ENCODE measurements around the gene PCGF5.
"Not testable (repeated sequence)": the region's sequence is repeated elsewhere in the genome, so short reads cannot be mapped to it uniquely, and the experiment has no call there.

The PCGF5 gene

DNA sequence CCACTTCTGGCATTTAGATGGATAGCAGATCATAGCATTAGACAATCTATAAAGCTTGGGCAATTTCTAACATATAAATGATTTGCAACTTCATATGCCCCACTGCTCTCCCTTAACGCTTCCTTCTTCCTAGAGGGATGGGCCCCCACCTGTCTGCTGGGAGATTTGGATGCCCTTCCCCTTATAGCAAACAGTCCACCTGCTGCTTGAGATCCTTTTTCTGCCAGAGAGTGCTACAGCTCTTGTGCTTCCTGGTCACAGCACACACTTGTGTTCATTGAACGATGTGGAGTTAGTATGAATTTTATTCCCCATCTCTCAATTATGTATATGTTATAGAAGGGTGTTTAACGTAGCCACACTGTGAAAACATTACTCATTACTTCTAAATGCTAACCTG lies 10.4 kb upstream of the PCGF5 start:
- no peak for DNase-seq (ENCODE audit: low read depth in 1 of 2, low spot score in 1 of 2)

- no peak for DNase-seq (ENCODE audit: low read depth in 1 of 2, low spot score in 1 of 2)
These were observed 10.0 kb upstream of the PCGF5 start for GRCh38 chr10:91210435-91210834.

DNA sequence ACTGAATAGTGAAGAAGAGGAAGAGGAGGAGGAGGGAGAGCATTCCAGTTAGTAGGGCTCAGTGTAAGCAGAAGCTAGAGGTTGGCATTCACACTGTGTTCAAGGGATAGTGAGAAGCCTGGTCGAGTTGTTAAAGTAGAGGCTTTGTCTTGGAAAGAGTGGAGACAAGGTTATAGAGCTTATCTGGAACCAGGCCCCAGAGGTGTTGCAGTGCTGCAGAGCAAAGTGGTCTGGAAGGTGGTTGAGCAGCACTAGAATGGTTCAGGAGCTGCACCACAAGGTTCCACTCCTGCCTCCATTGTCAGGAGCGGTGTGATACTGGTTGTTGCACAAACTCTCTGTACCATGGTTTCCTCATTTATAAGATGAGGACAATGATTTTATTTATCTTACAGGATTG lies 8.8 kb upstream of the PCGF5 start:
- no peak for DNase-seq (ENCODE audit: low read depth in 1 of 2, low spot score in 1 of 2)

DNA sequence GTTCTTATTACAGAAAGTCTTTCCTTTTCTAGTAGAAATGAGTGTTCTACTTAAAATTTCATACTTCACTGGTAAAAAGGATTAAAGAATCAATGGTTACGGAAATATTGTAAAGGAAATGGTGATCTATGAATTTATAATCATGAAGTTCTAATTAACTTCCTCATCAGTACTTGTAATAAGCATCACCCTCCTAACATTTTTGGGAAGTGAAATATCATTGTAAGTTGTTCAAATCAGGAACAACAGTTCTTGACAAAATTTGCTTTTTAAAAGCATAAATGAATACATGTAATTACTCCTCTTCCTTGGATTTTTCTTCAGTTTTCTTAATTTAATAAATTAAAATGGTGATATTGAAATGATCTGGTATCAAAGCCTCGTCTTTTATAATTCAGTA lies 5.6 kb upstream of the PCGF5 start:
- DNase-seq (ENCODE audit: low read depth in 1 of 2, low spot score in 1 of 2), result no peak

GRCh38 chr10:91215384-91215783 lies 5.1 kb upstream of the PCGF5 start:
- no peak for DNase-seq (ENCODE audit: low read depth in 1 of 2, low spot score in 1 of 2)

DNA sequence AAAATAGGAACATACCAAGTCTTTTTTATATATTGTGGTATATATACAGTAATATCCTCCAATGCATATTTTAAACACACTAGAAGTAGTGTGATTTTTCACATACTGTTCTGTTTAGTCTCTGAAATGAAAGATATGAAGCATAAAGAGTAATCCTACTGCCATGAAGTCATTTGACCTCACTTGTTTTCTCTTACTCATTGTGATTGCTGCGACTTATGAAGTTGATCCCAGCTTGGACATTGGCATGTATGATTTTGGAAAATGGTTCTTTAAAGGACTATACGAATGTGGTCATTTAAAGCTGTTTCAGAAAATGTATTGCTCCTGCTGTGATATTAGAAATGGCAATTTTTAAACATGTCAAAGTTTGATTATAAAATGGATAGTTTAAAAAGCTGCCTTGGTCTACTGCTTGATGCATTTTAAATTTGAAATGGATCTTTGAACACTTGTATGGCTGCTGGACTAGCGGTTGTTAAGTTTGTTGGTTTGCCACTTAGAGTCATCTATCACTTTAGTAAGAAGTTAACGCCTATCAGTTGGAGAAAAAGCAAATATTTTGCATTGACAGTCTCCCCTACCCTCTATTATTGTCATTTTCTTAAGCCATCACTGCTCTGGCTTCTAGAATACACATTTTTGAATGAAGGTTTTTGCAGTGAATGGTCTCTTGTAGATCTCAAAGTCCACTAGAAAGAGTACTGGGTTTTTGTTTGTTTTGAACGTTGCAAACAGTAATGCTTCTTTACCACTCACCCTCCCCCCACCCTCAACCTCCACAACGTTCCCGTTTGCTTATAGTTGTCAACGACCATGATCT lies 881 bp upstream of the PCGF5 start:
- no peak for DNase-seq (ENCODE audit: low read depth in 1 of 2, low spot score in 1 of 2)

- no peak for DNase-seq (ENCODE audit: low read depth in 1 of 2, low spot score in 1 of 2)
These were observed 652 bp downstream of the PCGF5 start for GRCh38 chr10:91220954-91221675.

GRCh38 chr10:91226093-91226492 lies 5.6 kb downstream of the PCGF5 start:
- DNase-seq (ENCODE audit: low read depth in 1 of 2, low spot score in 1 of 2), result no peak

GRCh38 chr10:91227576-91227975 lies 7.1 kb downstream of the PCGF5 start:
- DNase-seq (ENCODE audit: low read depth in 1 of 2, low spot score in 1 of 2), result no peak

- DNase-seq (ENCODE audit: low read depth in 1 of 2, low spot score in 1 of 2), result no peak
These were observed 9.2 kb downstream of the PCGF5 start for GRCh38 chr10:91229683-91230082.

- DNase-seq (ENCODE audit: low read depth in 1 of 2, low spot score in 1 of 2), result no peak
These were observed 17.7 kb downstream of the PCGF5 start for GRCh38 chr10:91238191-91238590.

DNA sequence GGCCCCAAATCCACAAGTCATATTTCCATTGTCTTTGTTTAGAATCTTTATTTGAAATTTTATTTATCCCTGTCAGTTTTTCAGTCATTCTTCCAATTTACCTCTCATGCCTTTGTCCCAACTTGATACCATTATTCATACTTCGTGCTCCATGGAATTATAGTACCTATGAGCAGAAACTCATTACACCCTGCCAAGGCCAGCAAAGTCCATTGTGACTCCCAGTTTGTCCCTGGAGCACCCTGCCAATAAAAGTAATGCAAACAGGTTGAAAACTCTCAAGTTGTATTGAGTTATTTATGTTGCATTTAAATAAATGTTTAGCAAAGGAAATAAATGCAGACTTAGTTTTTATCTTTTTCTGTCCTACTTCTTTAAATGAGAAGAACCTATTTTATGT lies 19.3 kb downstream of the PCGF5 start:
- DNase-seq (ENCODE audit: low read depth in 1 of 2, low spot score in 1 of 2), result no peak

- DNase-seq (ENCODE audit: low read depth in 1 of 2, low spot score in 1 of 2), result no peak
These were observed 22.5 kb downstream of the PCGF5 start for GRCh38 chr10:91242940-91243339.

GRCh38 chr10:91247360-91248111 lies 27.1 kb downstream of the PCGF5 start:
- DNase-seq (ENCODE audit: low read depth in 1 of 2, low spot score in 1 of 2), result no peak

DNA sequence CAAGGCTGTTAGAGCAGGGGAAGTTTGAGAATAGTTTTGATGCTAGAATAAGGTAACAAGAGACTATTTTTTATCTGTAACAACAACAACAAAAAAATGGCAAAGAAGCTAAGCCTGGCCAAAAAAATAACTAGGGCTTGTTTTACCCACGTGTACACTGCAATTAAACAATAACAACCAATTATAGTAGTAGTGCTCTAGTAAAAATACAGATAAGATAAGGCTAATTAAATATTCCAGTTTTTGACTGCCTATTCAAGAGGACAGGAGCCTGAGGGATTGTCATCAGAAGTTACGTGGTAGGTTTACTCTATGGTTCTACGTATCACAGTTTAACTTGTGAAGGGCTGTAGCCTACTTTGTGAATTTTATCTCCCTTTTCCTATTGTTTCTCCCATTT lies 29.2 kb downstream of the PCGF5 start:
- DNase-seq (ENCODE audit: low read depth in 1 of 2, low spot score in 1 of 2), result no peak

- DNase-seq (ENCODE audit: low read depth in 1 of 2, low spot score in 1 of 2), result no peak
These were observed 29.9 kb downstream of the PCGF5 start for GRCh38 chr10:91250341-91250740.

GRCh38 chr10:91251430-91252056 lies 31.1 kb downstream of the PCGF5 start:
- peak; percentile 9 to 33 for DNase-seq (ENCODE audit: low read depth in 1 of 2, low spot score in 1 of 2)

DNA sequence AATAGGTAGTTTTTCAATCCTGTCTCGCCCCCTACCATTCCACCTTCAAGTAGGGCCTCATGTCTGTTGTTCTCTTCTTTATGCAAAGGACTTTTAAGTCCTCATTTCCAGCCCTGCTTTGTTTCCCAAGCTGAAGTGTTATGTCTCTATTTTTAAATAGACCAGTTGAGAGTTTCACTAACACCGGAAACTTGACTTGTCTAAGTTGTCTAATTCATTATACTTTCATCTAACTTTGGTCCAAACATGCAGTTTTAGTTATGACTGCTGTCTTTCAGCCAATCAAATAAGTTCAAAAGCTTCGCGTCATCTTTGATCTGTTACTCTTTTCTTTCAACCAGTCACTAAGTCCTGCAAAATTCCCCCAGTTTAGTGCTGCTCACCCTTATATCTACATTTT lies 32.8 kb downstream of the PCGF5 start:
- DNase-seq (ENCODE audit: low read depth in 1 of 2, low spot score in 1 of 2), result no peak

DNA sequence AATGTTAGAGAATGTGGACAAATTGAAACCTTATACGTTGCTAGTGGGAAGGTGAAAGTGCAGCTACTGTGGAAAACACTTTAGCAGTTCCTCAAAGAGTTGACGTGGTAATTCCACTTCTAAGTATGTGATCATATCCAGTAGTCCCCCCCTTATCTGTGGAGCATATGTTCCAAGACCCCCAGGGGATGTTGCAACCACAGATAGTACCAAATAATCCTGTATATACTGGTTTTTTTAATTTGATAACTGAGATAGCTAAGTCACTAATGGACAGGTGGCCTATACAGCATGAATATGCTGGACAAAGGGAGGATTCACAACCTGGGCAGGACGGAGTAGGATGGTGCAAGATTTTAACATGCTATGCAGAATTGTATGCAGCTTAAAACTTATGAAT lies 36.8 kb downstream of the PCGF5 start:
- no peak for DNase-seq (ENCODE audit: low read depth in 1 of 2, low spot score in 1 of 2)

DNA sequence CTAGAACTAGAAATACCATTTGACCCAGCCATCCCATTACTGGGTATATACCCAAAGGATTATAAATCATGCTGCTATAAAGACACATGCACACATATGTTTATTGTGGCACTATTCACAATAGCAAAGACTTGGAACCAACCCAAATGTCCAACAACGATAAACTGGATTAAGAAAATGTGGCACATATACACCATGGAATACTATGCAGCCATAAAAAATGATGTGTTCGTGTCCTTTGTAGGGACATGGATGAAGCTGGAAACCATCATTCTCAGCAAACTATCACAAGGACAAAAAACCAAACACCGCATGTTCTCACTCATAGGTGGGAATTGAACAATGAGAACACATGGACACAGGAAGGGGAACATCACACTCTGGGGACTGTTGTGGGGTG lies 40.0 kb downstream of the PCGF5 start:
- not testable (repeated sequence) for DNase-seq (ENCODE audit: low read depth in 1 of 2, low spot score in 1 of 2)

DNA sequence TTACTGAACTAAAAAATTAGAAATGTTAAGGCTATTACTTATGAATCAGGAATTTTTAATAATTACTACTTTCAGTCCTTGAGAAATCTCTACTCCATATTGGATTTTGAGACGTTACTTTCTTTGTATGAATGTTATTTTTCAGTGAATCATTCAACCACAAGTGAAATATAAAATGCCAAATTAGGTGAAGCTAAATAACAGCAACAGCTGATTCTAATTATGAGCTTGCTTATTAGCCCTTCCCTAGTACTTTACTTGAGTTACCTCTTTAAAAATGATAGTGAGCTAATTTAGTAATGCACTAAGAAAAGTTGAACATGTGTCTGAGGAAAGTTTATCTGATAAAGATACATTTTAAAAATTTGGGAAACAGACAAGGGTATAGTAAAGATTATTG lies 51.4 kb downstream of the PCGF5 start:
- DNase-seq (ENCODE audit: low read depth in 1 of 2, low spot score in 1 of 2), result no peak

Measured in activated CD4-positive, alpha-beta T cell treated with anti-CD3 and anti-CD28 coated beads, Interleukin-2, amount 50 U/mL, for 24 hours (primary cell).